IPS-NIHi11 (cell line): ENCODE data around the gene SELENOO.
A peak's percentile ranks its signal among the peaks of the same experiment; 100 is the strongest.

Source experiments
- DNase-seq: peaks from one replicate; pipeline ENCODE4 v3.0.0; 2012; ENCODE audit warnings: mixed read lengths, low spot score

The SELENOO gene

DNA sequence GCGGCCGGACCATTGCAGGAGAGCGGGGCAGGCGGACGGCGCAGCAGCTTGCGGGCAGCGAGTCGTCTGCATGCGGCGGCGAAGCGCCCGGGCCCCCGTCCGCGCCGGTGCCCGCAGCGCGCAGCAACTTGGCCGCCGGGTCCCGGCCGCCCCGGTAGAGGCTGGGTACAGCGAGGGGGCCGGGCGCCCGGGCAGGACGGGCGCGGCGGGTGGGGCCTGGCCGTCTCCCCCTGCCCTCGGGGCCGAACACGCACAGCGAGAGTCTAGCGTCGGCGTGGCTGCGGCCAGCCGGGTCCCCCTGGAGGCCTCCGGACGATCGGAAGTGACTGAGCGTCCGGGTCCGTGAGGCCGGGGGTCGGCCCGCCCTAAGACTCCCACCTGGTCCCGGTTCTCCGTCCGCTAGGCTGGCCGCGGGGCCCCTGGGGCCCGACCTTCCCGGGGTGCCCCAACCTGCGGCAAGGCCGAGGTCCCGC lies 15.9 kb upstream of the SELENOO start:
- peak; percentile 65 for DNase-seq

DNA sequence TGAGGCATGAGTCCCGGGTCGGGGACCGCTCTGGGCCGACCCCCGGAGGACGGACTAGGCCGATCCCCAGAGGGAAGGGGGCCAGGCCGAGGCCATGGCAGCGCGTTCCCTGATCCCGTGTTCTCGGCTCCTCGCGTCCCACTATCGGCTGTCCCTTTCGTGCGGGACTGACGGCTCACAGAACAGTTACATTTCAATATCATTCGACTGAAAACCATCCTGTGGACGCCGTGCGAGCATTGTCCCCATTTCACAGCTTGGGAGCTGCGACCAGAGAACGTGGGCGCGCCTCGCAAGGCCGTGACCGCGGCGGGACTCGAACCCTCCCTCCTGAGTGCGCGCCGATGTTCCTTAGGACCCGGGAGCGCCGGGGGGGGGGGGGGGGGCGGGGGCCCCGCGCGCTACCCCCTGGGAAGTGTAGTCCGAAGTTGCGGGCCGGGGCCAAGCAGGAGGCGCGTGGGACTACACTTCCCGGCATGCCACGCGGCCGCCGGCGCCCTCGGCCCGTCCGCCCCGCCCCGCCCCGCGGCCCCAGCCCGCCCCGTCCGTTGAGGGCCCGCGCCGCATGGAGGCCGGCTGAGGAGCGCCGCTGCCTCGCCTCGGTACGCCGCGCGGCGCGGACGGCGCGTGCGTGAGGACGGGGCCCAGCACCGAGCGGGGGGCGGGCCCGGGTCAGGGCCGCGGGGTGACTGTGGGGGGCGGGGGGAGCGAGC lies 15.3 kb upstream of the SELENOO start, which contains the start of gene TRABD:
Gene TRABD, plus strand, starts transcription at position 539 of the 713 bp plus-strand sequence. CDS start 7,148 bp downstream, outside the sequence.
- DNase-seq, result peak; percentile 98

DNA sequence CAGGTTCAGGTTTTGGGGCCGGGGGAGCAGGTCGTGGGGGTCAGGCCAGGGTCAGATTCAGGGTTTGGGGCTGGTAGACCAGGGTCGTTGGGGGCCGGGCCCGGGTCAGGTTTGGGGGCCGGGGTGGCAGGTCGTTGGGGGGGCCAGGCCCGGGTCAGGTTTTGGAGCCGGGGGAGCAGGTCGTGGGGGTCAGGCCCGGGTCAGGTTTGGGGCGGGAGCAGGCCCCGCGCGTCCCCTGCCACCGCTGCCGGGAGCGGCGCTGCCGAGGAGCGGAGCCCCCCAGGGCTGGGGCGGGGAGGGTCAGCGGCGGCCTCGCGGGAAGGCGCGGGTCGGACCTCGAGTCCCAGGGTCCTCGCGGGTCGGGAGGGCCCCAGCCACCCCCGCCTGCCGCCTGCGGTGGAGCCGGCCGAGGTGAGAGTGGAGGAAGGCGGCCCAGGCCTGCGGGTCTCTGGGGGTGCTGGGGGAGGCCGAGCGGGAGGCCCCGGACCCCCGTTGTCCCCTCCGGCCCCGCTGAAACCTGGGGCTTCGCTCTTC lies 14.6 kb upstream of the SELENOO start:
- no peak for DNase-seq

DNA sequence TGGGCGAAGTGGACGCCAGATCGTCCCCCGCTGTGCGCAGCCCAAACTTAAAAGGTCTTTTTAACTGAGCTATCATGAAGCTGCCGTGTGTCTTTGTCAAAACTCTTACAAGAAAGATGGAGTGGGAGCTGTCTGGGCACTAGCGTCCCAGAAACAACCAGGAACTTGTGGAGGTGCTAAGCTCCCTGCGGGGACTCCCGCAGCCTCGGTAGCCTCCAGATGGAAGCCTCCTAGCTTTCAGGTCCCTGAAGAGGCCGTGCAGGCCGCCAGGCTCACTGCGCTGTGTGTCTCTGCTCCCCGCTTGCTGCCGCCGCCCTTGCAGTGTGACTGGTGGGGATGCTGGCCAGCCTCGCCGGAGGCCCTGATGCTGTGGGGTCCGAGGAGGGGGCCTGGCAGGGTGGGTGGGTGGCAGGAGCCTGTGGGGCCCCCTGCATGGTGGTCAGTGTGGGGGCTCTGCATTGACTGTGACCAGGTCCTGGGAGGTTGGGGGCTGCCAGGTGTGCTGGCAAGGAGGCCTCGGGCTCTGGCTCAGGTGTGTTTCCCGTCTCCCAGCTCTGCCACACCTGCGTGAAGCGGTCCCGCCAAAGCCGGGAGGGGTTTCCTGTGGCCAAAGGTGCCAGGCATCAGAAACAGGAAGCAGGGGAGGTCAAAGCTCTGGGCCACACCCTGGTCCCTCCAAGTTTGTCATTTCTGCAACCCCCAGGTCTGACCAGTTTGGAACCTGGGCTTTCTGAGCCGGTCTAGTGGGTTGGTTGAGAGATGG lies 13.9 kb upstream of the SELENOO start:
- no peak for DNase-seq

DNA sequence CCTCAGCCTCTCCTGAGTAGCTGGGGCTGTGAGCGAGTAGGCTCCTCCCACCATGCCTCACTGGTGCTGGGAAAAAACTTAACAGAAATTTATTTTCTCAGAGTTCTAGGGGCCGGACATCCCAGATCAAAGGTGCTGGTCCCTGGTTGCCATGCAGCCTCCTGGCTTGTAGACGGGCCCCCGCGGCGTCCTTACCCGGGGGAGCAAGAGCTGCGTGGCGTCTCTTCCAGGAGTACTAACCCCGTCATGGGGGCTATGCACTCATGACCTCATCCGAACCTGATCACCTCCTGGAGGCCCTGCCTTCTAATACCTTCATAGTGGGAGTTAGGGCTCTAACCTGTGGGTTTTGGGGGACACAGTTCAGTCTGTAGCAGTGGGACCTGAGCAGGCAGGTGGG lies 12.5 kb upstream of the SELENOO start:
- DNase-seq, result no peak

DNA sequence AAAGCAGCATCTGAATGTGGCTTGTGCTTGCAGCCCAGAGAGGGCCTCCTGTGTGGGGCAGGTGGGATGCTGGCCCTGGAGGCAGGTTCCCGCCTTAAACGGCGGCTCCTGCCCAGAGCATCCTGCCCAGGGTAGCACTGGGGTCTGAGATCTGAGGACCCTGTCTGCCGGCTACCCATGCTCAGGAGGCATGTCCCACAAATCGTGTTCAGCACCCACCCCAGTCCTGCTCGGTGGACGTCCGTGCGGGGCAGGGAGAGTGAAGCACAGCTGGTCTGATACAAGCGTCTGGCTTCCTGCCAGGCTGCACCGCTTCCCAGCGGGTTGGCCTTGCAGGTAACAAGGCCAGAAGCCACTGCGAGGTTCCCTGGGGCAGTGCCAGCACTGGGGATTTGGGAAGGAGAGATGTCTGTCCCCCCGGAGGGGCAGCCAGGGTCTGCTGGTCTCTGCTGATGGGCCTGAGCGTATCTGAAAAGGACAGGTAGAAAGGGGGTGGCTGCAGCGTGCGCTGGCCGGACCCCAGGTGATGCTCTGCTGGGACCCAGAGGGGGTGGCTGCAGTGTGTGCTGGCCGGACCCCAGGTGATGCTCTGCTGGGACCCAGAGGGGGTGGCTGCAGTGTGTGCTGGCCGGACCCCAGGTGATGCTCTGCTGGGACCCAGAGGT lies 11.5 kb upstream of the SELENOO start:
- no peak for DNase-seq

DNA sequence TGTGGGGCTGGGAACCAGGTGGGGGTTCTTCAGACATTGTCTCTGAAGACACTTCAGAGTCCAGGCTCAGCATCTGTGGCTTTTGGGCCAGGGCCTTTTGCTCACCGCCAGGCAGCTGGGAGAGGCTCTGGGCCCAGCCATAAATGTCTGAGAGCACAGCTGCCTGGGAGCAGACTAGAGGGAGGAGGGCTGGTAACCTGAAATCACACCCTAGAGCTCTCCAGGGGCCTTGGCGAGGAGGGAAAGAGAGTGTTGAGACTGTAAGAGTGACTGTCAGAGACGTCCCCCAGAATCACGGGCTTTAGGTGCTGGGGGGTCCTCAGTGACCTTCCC lies 11.0 kb upstream of the SELENOO start:
- DNase-seq, result no peak

DNA sequence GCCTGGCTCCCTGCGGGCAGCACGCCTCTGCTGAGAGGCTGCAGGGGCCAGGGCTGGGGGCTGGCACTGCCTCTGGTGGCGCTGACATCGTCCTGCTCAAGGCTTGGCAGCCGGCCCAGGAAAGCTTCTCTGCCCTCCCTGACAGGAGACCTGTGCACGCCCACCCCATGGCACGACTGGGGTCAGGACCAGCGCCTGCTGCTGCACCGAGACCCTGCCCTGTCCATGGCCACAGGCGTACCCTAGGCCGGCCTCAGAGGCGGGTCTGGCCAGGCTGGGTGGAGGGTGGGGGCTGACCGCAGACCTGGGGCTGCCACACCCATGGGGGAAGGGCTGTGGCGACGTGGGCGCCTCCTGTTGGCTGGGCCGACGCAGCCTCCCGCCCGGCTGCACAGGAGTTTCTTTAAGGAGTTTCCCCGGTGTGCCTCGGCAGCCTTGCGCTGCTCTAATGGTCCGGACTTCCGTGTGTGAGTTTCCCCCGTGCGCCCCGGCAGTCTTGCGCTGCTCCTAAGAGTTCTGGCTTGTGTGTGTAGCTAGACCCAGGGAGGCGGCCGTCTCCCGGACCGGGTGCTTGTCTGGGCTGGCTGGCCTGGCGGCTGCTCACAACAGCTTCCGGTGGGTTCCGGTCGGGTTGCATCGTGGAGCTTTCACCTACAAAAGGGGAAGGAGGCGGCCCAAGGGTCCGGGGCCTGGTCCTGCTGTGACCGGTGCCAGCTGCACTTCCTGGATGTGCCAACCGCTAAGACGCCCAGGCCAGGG lies 10.4 kb upstream of the SELENOO start:
- DNase-seq, result peak; percentile 84

DNA sequence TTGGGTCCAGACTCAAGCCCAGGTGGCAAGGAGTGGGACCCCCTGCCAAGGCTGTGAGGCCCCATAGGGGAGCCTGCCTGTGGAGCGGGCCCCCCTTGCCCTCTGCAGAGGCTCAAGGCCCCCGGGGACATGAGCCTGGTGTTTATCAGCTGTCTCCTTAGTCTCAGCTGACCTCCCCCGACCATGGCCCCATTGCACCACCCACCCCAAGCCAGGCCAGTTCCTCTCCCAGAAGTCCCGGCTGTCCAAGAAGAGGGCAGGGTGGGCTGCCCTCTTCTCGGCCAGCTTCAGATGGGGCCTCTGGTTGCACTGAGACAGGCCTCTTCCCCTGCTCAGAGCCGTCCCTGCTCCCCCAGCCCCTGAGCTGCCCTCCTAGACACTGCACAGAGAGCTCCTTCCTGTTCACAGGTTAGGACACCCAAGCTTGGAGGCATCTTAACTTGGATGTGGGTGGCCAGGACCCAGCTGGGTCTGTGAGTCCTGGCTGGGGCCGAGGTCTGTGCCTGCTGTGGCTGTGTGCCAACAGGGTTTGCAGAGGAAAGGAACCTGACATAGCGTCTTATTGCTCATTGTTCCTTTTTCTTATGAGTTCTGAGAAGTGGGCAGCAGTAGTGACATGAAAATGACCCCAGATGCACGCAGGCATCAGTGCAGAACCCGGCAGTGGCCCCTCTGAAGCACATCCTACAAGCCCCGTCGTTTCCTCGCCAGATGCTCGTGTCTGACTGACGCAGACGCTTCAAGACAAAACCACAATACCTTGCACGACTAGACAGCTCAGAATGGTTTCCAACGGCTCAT lies 9.7 kb upstream of the SELENOO start:
- DNase-seq, result no peak

DNA sequence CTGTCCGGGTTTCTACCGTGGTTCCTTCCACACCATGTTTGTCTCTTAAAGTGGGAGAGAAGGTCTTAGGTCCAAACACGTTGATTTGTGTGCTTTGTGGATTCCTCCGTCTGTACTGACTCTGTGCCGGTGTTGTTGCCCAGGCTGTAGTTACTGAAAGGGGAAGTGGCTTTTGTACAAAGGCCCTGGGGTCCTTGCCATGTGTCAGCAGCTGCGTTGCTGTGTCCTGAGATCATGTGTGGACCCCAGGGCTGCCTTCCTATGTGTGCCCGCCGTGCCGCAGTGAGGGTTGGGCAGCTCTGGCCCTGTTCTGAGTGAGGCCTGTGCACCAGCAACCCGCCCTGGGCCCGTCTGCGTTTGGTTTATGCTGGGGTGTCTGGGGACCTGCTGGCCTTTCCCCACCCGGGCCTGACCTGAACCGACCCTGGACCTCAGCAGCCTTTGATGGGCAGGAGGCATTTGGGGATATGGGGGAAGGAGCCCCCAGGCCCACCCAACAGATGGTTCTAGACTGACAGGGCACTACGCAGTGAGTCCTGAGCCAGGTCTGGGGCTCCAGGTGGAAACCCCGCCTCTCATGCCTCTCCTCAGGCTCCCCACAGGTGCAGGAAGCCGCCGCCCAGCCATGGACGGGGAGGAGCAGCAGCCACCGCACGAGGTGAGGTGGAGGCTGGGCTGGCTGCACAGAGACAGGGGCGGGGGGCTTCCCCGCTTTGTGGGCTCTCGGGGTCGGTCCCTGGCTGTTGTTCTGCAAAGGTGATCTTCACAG lies 8.2 kb upstream of the SELENOO start:
- DNase-seq, result no peak

DNA sequence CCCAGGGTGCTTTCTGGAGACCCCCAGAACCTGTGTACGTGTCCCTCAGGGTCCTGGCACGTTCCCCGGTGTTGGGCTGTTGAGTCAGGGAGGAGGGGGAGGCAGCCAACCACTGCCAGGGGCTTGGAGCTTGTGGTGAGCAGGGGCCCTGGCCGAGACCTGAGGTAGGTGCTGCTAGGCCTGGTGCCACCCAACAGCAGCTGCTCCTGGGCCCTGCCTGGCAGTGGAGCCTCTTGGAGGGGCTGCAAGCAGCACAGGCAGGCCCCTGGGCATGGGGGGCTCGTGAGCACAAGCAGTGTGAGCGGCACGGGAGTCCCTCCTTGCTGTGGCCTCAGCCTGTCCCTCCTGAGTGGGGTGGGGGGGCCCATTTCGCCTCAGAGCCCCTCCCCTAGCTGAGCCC lies 7.2 kb upstream of the SELENOO start:
- DNase-seq, result no peak

DNA sequence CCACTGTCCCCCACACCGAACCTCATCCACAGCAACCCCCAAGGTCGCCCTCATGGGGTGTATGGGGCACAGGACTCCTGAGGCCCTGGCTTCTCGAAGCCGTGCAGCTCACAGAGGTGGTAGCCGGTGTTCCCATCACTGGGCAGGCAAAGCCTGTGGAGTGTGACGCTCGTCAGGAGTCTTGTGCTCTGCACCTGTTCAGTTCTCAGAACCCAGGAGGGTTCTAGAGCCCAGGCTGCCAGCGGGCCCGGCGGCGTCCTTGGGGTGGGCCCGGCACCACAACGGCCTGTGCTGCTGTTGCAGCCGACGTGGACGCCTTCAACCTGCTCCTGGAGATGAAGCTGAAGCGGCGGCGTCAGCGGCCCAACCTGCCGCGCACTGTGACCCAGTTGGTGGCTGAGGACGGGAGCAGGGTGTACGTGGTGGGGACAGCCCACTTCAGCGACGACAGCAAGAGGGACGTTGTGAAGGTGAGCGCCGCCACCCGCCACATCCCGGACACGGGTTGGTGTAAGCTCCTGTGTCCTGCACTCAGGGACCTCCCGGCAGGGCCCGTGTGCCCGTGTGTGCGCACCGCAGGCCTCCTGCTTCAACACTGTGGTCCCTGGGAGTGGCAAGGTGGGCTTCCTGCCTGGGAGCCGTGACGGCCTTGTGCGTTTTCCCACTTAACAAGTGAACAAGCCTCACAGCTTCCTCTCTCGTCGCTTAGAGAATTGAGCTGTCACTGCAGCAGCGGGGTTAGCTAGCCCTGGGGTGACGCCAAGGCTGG lies 6.6 kb upstream of the SELENOO start:
- no peak for DNase-seq

DNA sequence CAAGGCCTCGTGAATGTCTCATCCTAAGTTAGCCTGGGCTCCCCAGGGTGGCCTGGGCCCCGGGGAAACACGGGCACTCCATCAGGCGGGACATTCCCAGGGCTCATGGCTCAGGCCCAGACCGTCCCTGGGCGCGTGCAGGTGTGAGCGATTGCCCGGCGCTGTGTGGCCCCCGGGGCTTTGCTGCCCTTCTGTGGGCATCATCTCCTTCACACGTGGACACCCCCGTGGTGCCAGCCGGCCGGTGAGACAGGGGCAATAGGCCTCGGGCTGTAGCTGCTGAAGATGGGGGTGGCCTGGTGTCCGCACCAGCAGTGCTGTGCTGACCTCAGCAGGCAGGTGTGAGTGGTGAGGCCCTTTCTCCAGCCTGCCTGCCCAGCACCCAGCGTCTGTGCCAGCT lies 4.6 kb upstream of the SELENOO start:
- no peak for DNase-seq

DNA sequence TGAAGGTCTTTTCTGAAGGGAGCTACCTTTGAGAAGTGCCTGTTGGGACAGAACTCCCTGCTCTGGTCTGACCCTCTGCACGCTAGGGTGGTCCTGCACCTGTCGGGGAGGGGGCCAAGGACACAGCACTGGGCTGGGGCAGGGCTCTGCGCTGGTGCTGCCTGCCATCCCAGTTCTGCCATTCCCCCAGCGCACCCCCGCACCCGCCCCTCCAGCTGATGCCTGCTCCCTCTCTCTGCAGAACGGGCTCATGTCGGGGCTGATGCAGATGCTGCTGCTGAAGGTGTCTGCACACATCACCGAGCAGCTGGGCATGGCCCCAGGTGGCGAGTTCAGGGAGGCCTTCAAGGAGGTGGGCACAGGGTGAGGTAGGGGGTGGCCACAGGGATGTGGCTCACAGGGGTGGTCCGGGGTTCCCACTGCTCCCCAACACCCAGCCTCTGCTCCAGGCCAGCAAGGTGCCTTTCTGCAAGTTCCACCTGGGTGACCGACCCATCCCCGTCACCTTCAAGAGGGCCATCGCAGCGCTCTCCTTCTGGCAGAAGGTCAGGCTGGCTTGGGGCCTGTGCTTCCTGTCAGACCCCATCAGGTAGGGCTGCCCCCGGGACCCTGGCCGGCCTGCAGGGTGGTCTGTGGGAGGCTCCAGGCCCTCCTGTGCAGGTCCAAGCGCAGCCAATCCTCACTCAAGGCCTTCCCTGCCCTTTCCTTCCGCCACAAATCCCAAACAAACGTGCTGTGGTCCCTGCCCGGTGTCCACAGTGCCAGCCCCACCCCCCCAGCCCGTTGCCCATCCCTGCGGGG lies 3.6 kb upstream of the SELENOO start:
- DNase-seq, result no peak

DNA sequence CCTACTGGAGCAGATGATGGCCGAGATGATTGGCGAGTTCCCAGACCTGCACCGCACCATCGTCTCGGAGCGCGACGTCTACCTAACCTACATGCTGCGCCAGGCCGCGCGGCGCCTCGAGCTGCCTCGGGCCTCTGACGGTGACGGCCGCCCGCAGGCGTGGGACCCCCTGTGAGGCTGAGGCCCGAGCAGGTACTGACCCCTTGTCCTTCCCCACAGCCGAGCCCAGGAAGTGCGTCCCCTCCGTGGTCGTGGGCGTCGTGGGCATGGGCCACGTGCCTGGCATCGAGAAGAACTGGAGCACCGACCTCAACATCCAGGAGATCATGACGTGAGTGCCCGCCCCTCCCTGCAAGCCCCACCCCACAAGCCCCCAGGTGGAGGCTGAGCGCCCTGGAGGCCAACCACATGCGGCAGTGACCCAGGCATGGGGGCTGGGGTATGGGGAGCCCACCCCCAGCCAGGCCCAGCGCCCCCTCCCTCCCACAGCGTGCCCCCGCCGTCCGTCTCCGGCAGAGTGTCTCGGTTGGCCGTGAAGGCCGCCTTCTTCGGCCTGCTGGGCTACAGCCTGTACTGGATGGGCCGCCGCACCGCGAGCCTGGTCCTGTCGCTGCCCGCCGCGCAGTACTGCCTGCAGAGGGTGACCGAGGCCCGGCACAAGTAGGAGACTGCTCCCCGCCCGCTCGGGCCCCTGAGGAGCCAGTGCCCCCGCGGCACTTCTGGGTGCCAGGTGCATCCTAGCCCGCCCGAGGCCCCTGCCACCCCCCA lies 2.8 kb upstream of the SELENOO start:
- no peak for DNase-seq

DNA sequence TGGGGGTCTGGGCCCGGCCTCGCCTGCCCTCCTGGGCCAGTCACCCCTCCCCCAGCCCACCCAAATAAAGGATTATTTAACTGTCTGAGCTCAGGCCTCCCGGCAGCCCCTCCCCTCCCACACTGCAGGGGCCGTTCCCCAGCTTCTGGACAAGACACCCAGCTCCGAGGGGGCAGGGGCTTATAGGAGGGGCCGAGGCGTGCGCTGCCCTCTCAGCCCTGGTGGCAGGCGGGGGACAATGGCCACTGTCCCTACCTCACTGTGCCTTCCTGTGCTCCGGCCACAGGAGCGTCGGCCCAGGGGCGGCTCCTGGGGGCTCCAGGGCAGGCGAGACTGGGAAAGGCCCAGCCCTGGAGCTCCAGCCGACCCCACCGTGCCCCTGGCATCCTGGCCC lies 2.2 kb upstream of the SELENOO start:
- no peak for DNase-seq

DNA sequence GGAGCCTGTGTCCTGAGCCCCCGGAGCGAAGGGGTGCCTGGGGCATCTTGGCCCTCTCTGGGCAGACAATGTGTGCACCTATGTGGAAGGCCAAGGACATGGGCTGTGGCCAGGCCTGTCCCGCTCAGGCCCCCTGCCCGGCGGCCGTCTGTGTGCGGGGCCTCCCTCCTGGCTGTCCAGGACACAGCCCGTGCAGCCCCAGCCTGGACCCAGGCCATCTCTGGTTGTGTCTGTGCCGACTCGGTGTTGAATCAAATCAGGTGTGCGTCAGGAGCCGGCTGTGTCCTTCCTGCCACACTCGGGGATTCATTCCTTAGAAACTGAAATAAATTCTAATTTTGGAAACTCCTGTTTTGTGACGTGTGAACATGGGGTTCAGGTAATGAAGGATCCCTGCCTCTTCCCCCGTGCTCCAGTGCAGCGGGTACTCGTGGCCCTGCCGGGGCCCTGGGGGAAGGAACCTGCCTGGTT lies 1.5 kb upstream of the SELENOO start:
- DNase-seq, result no peak
